Measurements from ENCODE around the gene ANKH.

DNA sequence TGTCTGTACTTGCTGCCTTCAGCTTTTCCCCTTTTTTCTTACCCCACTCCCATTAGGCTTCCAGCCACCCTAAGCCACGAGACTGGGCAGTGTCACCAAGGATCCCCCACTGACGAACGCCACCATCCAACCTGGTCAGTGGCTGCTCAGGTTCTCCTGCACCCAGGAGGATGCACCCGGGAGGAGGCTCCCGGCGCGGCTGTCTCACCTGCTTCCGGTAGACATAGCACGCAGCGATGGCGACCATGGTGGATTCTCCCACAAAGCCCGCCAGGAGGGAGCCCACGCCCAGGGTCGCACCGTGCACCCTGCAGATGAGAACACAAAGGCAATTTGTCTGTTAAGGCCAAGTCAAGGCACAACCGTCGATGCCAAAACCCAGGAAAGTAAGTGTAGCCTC is 158.9 kb downstream of the ANKH start:
- TF ChIP-seq POLR2A (IDR thresholded peaks at IDR 0.05; ENCODE audit: low read depth): no peak
- TF ChIP-seq, protein P1, sequence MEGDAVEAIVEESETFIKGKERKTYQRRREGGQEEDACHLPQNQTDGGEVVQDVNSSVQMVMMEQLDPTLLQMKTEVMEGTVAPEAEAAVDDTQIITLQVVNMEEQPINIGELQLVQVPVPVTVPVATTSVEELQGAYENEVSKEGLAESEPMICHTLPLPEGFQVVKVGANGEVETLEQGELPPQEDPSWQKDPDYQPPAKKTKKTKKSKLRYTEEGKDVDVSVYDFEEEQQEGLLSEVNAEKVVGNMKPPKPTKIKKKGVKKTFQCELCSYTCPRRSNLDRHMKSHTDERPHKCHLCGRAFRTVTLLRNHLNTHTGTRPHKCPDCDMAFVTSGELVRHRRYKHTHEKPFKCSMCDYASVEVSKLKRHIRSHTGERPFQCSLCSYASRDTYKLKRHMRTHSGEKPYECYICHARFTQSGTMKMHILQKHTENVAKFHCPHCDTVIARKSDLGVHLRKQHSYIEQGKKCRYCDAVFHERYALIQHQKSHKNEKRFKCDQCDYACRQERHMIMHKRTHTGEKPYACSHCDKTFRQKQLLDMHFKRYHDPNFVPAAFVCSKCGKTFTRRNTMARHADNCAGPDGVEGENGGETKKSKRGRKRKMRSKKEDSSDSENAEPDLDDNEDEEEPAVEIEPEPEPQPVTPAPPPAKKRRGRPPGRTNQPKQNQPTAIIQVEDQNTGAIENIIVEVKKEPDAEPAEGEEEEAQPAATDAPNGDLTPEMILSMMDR (IDR thresholded peaks at IDR 0.05): no peak
- TF ChIP-seq EP300 (IDR thresholded peaks at IDR 0.05): no peak
